CD14-positive monocyte (primary cell): ENCODE data around the gene TBCK. TPM values are rescaled to one million over a fixed set of nuclear protein-coding genes. Genes with fewer than 3 reads are reported as not detected.

ENCODE experiments used
- DNase-seq, 3 donors: peaks; one replicate each; pipeline ENCODE4 v3.0.0-alpha.2; 2011 to 2022
- H2AFZ ChIP-seq: 2 replicates; pipeline ENCODE4 v1.6.0; 2012; ENCODE audit warnings: mild to moderate bottlenecking, low read depth, low read length, inconsistent platforms; ENCODE audit not compliant: insufficient read depth, poor library complexity, severe bottlenecking
- H3K27ac ChIP-seq, 2 donors: 1 replicate in 1 of 2; 2 replicates in 1 of 2; pipeline ENCODE4 v1.5.1; 2012 to 2013; ENCODE audit warnings: low read length in 2 of 2, control low read depth in 1 of 2, inconsistent platforms in 1 of 2, low read depth in 1 of 2, mild to moderate bottlenecking in 1 of 2
- H3K27me3 ChIP-seq, 2 donors: one replicate each; pipeline versions ENCODE4 v1.6.0 to v1.6.1; 2011 to 2013; ENCODE audit warnings: low read length in 2 of 2; ENCODE audit not compliant: control insufficient read depth in 2 of 2, insufficient read depth in 2 of 2
- H3K36me3 ChIP-seq, 2 donors: replicated peaks in 1 of 2; 1 replicate in 1 of 2; 2 replicates in 1 of 2; pipeline versions ENCODE4 v1.5.1 to v1.6.1; 2012 to 2013; ENCODE audit warnings: low read length in 2 of 2, control low read depth in 1 of 2, inconsistent platforms in 1 of 2, mild to moderate bottlenecking in 1 of 2; ENCODE audit not compliant: insufficient read depth in 2 of 2, control insufficient read depth in 1 of 2
- H3K4me1 ChIP-seq, 2 donors: 1 replicate in 1 of 2; 2 replicates in 1 of 2; pipeline versions ENCODE4 v1.5.1 to v1.6.1; 2012 to 2013; ENCODE audit warnings: low read length in 2 of 2, control low read depth in 1 of 2, inconsistent platforms in 1 of 2, mild to moderate bottlenecking in 1 of 2, moderate library complexity in 1 of 2; ENCODE audit not compliant: insufficient read depth in 2 of 2, control insufficient read depth in 1 of 2
- H3K4me2 ChIP-seq: replicated peaks from 2 replicates; pipeline ENCODE3; 2012; ENCODE audit warnings: low read length, moderate library complexity, mild to moderate bottlenecking; ENCODE audit not compliant: poor library complexity, severe bottlenecking; ENCODE audit errors: extremely low read depth
- H3K4me3 ChIP-seq, 3 experiments: fragments of 200-600 bp in 1 of 3; sonication (generic) in 1 of 3; replicated peaks in 1 of 3; 1 replicate in 2 of 3; 2 replicates in 1 of 3; pipeline ENCODE4 v1.5.1; 2011 to 2013; ENCODE audit warnings: low read length in 3 of 3, mild to moderate bottlenecking in 3 of 3, control low read depth in 2 of 3, low read depth in 2 of 3, inconsistent platforms in 1 of 3, moderate library complexity in 1 of 3
- H3K79me2 ChIP-seq: 2 replicates; pipeline ENCODE4 v1.6.0; 2012; ENCODE audit warnings: mild to moderate bottlenecking, control low read depth, inconsistent platforms, low read length, moderate library complexity; ENCODE audit not compliant: insufficient read depth
- H3K9ac ChIP-seq: 2 replicates; pipeline ENCODE4 v1.6.0; 2017; ENCODE audit warnings: low read length, mild to moderate bottlenecking; ENCODE audit not compliant: insufficient read depth, poor library complexity, severe bottlenecking
- H3K9me3 ChIP-seq, 2 donors: replicated peaks in 1 of 2; 1 replicate in 1 of 2; 2 replicates in 1 of 2; pipeline versions ENCODE4 v1.5.1 to v1.6.1; 2012 to 2013; ENCODE audit warnings: low read length in 2 of 2, control low read depth in 1 of 2; ENCODE audit not compliant: control insufficient read depth in 1 of 2, insufficient read depth in 1 of 2
- H4K20me1 ChIP-seq: 2 replicates; pipeline ENCODE4 v1.6.0; 2012; ENCODE audit warnings: mild to moderate bottlenecking, low read length, control low read depth, moderate library complexity; ENCODE audit not compliant: insufficient read depth
- H3K27ac Mint-ChIP-seq, 7 donors: one replicate each; pipeline ENCODE4 v1.8.0; 2020; ENCODE audit warnings: mild to moderate bottlenecking in 7 of 7, mixed read lengths in 7 of 7, moderate library complexity in 6 of 7, inconsistent platforms in 2 of 7
- H3K27me3 Mint-ChIP-seq, 3 donors: one replicate each; pipeline ENCODE4 v1.8.0; 2021 to 2022; ENCODE audit warnings: low read depth in 3 of 3, mild to moderate bottlenecking in 3 of 3, mixed read lengths in 3 of 3, moderate library complexity in 3 of 3, inconsistent platforms in 1 of 3
- H3K36me3 Mint-ChIP-seq, 2 donors: one replicate each; pipeline ENCODE4 v1.8.0; 2020; ENCODE audit warnings: mixed read lengths in 2 of 2, inconsistent platforms in 1 of 2, mild to moderate bottlenecking in 1 of 2
- H3K4me1 Mint-ChIP-seq: one replicate; pipeline ENCODE4 v1.8.0; 2020; ENCODE audit warnings: mild to moderate bottlenecking, mixed read lengths
- H3K4me3 Mint-ChIP-seq, 2 donors: one replicate each; pipeline ENCODE4 v1.8.0; 2020; ENCODE audit warnings: mild to moderate bottlenecking in 2 of 2, mixed read lengths in 2 of 2, moderate library complexity in 1 of 2
- H3K9me3 Mint-ChIP-seq, 7 donors: one replicate each; pipeline ENCODE4 v1.8.0; 2020 to 2022; ENCODE audit warnings: mixed read lengths in 7 of 7, mild to moderate bottlenecking in 6 of 7, moderate library complexity in 6 of 7, inconsistent platforms in 2 of 7
- WGBS: methylation state at CpG from one replicate; pipeline ENCODE4 v1.1.5; 2013; ENCODE audit warnings: missing lambda C conversion rate; ENCODE audit not compliant: insufficient coverage; 5-methylcytosine and 5-hydroxymethylcytosine counted together
- intact Hi-C, 2 donors: fragments of 100-400 bp; cut with micrococcal nuclease; formaldehyde crosslinking; loops; one replicate each; pipeline versions ENCODE4 v1.15.0 to v1.15.1; 2023
- polyA plus RNA-seq, 3 donors: library from polyadenylated mRNA; depleted of rRNA in 1 of 3; unstranded in 2 of 3; stranded (reverse) in 1 of 3; fragments of 300-500 nt in 2 of 3; fragments of >200 nt in 1 of 3; fragmentation: Illumina TruSeq in 2 of 3; gene quantifications; 1 replicate in 2 of 3; 2 replicates in 1 of 3; pipeline ENCODE4 v1.2.3, GENCODE V29; 2012 to 2021
- TF ChIP-seq, protein P1 (sequence below): fragments of 200-600 bp; IDR thresholded peaks from one replicate; pipeline ENCODE4 v1.8.0; 2022; ENCODE audit warnings: antibody characterized with exemption, mild to moderate bottlenecking

TBCK gene
- polyA plus RNA-seq, 3 donors, result 8.0 to 14.0 (median 12.5) TPM

DNA sequence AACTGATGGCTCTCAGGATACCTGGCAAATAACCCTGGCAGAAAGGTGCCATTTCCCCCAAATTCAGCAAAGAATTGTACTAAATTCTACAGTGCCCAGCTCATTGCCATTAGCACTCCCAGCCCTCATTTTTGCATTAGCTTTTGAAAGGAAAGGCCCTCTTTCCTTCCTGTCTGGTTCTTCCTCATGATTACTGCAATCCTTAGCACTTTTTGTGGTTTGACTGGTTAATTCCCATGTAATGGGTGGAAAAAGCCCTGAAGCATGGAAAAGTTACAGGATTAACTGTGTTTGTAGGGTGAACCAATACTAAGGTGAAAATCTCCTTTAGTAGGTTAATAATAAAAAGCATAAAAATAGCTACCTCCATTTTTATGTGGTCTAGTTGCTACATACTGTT is 281.3 kb downstream of the TBCK start:
- H3K4me1 Mint-ChIP-seq, result no peaks in the 10 kb centered on the region
- TF ChIP-seq, protein P1, sequence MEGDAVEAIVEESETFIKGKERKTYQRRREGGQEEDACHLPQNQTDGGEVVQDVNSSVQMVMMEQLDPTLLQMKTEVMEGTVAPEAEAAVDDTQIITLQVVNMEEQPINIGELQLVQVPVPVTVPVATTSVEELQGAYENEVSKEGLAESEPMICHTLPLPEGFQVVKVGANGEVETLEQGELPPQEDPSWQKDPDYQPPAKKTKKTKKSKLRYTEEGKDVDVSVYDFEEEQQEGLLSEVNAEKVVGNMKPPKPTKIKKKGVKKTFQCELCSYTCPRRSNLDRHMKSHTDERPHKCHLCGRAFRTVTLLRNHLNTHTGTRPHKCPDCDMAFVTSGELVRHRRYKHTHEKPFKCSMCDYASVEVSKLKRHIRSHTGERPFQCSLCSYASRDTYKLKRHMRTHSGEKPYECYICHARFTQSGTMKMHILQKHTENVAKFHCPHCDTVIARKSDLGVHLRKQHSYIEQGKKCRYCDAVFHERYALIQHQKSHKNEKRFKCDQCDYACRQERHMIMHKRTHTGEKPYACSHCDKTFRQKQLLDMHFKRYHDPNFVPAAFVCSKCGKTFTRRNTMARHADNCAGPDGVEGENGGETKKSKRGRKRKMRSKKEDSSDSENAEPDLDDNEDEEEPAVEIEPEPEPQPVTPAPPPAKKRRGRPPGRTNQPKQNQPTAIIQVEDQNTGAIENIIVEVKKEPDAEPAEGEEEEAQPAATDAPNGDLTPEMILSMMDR, result no peak
- intact Hi-C loops, result no loop called here
- Histone ChIP-seq H3K9me3 (peaks cover 0 to 3% of the 10 kb centered on the region in 2 donors), H3K27ac (no peak overlapping the region), H2AFZ (no peak overlapping the region), H3K4me2 (no peak overlapping the region), H3K79me2 (no peaks in the 10 kb centered on the region), H3K4me1 (no peaks in the 10 kb centered on the region), H3K36me3 (no peaks in the 10 kb centered on the region), H3K27me3 (no peaks in the 10 kb centered on the region), H3K9ac (no peak overlapping the region), H3K4me3 (no peak overlapping the region), H4K20me1 (no peaks in the 10 kb centered on the region)
- H3K9me3 Mint-ChIP-seq, result peaks cover 2 to 19% (median 6%) of the 10 kb centered on the region in 7 donors
- no peak overlapping the region for H3K27ac Mint-ChIP-seq
- H3K36me3 Mint-ChIP-seq, result no peaks in the 10 kb centered on the region
- peaks cover 0 to 2% (median 0%) of the 10 kb centered on the region in 3 donors for H3K27me3 Mint-ChIP-seq
- no peak for DNase-seq
- H3K4me3 Mint-ChIP-seq, result no peak overlapping the region

GRCh38 chr4:106034220-106034619 is 281.8 kb downstream of the TBCK start:
- Histone ChIP-seq H3K27ac (no peak overlapping the region), H3K9ac (no peak overlapping the region), H3K4me3 (no peak overlapping the region), H3K79me2 (no peaks in the 10 kb centered on the region), H2AFZ (no peak overlapping the region), H3K4me2 (no peak overlapping the region), H4K20me1 (no peaks in the 10 kb centered on the region), H3K27me3 (no peaks in the 10 kb centered on the region), H3K9me3 (peaks cover 0 to 3% of the 10 kb centered on the region in 2 donors), H3K4me1 (no peaks in the 10 kb centered on the region), H3K36me3 (no peaks in the 10 kb centered on the region)
- TF ChIP-seq, protein P1, result no peak
- no peak for DNase-seq
- H3K4me3 Mint-ChIP-seq, result no peak overlapping the region
- peaks cover 2 to 23% (median 6%) of the 10 kb centered on the region in 7 donors for H3K9me3 Mint-ChIP-seq
- H3K27ac Mint-ChIP-seq, result no peak overlapping the region
- no peaks in the 10 kb centered on the region for H3K4me1 Mint-ChIP-seq
- intact Hi-C loops, result no loop called here
- H3K27me3 Mint-ChIP-seq, result peaks cover 0 to 2% (median 0%) of the 10 kb centered on the region in 3 donors
- no peaks in the 10 kb centered on the region for H3K36me3 Mint-ChIP-seq
- no CpG with 5 or more reads among the region's 3 CpGs for WGBS
